Panc1 (cell line): ENCODE measurements around the gene TOM1. TPM values are rescaled to one million over a fixed set of nuclear protein-coding genes. Genes with fewer than 3 reads are reported as not detected.
A peak's percentile ranks its signal among the peaks of the same experiment; 100 is the strongest.

ENCODE experiments used
- ATAC-seq: fragments of 200-7000 bp; cut with Tn5 transposase; 2 replicates; pipeline ENCODE4 v1.9.1; 2020; ENCODE audit warnings: mild to moderate bottlenecking, moderate library complexity
- Bru-seq: library from RNA; stranded (reverse); fragments of 400-500 nt; gene quantifications from one replicate; lab custom pipeline; 2021; lab: Mats Ljungman, UMichigan
- BruChase-seq, 2 experiments: library from RNA; stranded (reverse); fragments of 400-500 nt; gene quantifications; one replicate each; lab custom pipeline; 2021; lab: Mats Ljungman, UMichigan
- BruUV-seq: library from RNA; stranded (reverse); fragments of 400-500 nt; replicated peaks from 2 replicates; lab custom pipeline; 2021; lab: Mats Ljungman, UMichigan
- CTCF ChIA-PET: fragments of 300-600 bp; sonication (Branson Sonifier 250); formaldehyde crosslinking; loops from one replicate; lab custom pipeline; 2022; ENCODE audit warnings: antibody characterized with exemption; lab: Charles Lee
- POLR2A ChIA-PET: fragments of 300-600 bp; sonication (Branson Sonifier 250); formaldehyde crosslinking; loops from one replicate; lab custom pipeline; 2022; ENCODE audit warnings: antibody characterized with exemption; lab: Charles Lee
- DNase-seq: peaks from one replicate; pipeline ENCODE4 v3.0.0-alpha.2; 2010; ENCODE audit warnings: low read depth, low spot score
- H3K27ac ChIP-seq: 2 replicates; pipeline ENCODE4 v1.5.1; 2011; ENCODE audit warnings: mild to moderate bottlenecking, low read length, inconsistent platforms
- H3K27me3 ChIP-seq: fragments of 200-500 bp; sonication (Bioruptor generic); 2 replicates; pipeline ENCODE4 v1.6.0; 2014; ENCODE audit warnings: low read length, inconsistent platforms; ENCODE audit not compliant: control insufficient read depth, insufficient read depth
- H3K36me3 ChIP-seq: fragments of 200-500 bp; sonication (Bioruptor generic); 2 replicates; pipeline ENCODE4 v1.5.1; 2014; ENCODE audit warnings: inconsistent platforms, mild to moderate bottlenecking, low read length, moderate library complexity; ENCODE audit not compliant: control insufficient read depth, insufficient read depth
- H3K4me1 ChIP-seq: 2 replicates; pipeline ENCODE4 v1.5.1; 2011; ENCODE audit warnings: inconsistent platforms, mild to moderate bottlenecking, low read length, moderate library complexity; ENCODE audit not compliant: control insufficient read depth, insufficient read depth
- H3K4me3 ChIP-seq, 2 experiments: 2 replicates each; pipeline ENCODE4 v1.5.1; 2011 to 2012; ENCODE audit warnings: low read depth in 2 of 2, low read length in 2 of 2, mild to moderate bottlenecking in 2 of 2, inconsistent platforms in 1 of 2, moderate library complexity in 1 of 2
- H3K9me3 ChIP-seq: fragments of 200-500 bp; sonication (Bioruptor generic); 2 replicates; pipeline ENCODE4 v1.5.1; 2014; ENCODE audit warnings: low read depth, mild to moderate bottlenecking, inconsistent platforms, low read length, moderate library complexity; ENCODE audit not compliant: control insufficient read depth, insufficient read depth
- POLR2AphosphoS5 ChIP-seq: IDR thresholded peaks from 2 replicates; pipeline ENCODE4 v1.6.1; 2012; ENCODE audit warnings: mild to moderate bottlenecking, low read depth, low read length, moderate library complexity
- SIN3A ChIP-seq: IDR thresholded peaks from 2 replicates; pipeline ENCODE4 v1.6.1; 2012; ENCODE audit warnings: low read depth, mild to moderate bottlenecking, low read length, moderate library complexity, borderline replicate concordance; ENCODE audit not compliant: insufficient read depth
- TCF7L2 ChIP-seq: IDR thresholded peaks from 2 replicates; pipeline ENCODE4 v1.6.1; 2011; ENCODE audit warnings: mild to moderate bottlenecking, low read depth, low read length, inconsistent platforms
- in situ Hi-C: cut with HindIII; loops from 2 replicates; pipeline ENCODE4 v1.10.0; 2016; ENCODE audit warnings: low sequenced_read_pairs, low pct_unique_long_range_greater_than_20kb
- intact Hi-C: fragments of 100-400 bp; cut with micrococcal nuclease; formaldehyde crosslinking; loops from one replicate; pipeline ENCODE4 v1.10.0; 2022; ENCODE audit not compliant: unreplicated experiment
- long read RNA-seq: library from polyadenylated mRNA; unstranded; transcript quantifications from one replicate; pipeline ENCODE4 v2.0.0, GENCODE V29; 2021; ENCODE audit not compliant: unreplicated experiment
- polyA plus RNA-seq: library from polyadenylated mRNA; unstranded; fragments of >200 nt; gene quantifications from one replicate; pipeline ENCODE4 v1.2.1, GENCODE V29; 2012; ENCODE audit warnings: missing spikeins; ENCODE audit not compliant: insufficient read length
- total RNA-seq: library from RNA; stranded (reverse); gene quantifications from one replicate; pipeline ENCODE4 v1.2.1, GENCODE V29; 2021; ENCODE audit not compliant: unreplicated experiment
- TF ChIP-seq, protein P1 (sequence below): fragments of 450-650 bp; IDR thresholded peaks from 2 replicates; pipeline ENCODE4 v1.5.1; 2017; ENCODE audit warnings: mild to moderate bottlenecking
- TF ChIP-seq, protein P2 (sequence below), 2 experiments: IDR thresholded peaks; 2 replicates each; pipeline ENCODE4 v1.6.1; 2011 to 2012; ENCODE audit warnings: low read depth in 2 of 2, control low read depth in 1 of 2, low read length in 1 of 2, mild to moderate bottlenecking in 1 of 2, moderate library complexity in 1 of 2; ENCODE audit not compliant: insufficient read depth in 1 of 2

Gene TOM1
- total RNA-seq (32.7 TPM), Bru-seq, nascent RNA (percentile 63 among the genes with signal in this experiment), BruChase-seq, experiment 1, labeled RNA remaining after a 2-hour chase (percentile 56 among the genes with signal in this experiment), BruChase-seq, experiment 2, labeled RNA remaining after a 6-hour chase (percentile 61 among the genes with signal in this experiment)
- 42.5 TPM for polyA plus RNA-seq
- long read RNA-seq, transcript TOM1-204 (15 exons, 2,390 nt) = minor isoform, 9 of 78 reads
- long read RNA-seq, transcript TOM1-210 (15 exons, 2,389 nt) = major isoform, 39 of 78 reads
- long read RNA-seq, partial matches to known transcripts = 8 of 78 reads
- long read RNA-seq, other reads (novel, unspliced or antisense) = 20 of 78 reads

DNA sequence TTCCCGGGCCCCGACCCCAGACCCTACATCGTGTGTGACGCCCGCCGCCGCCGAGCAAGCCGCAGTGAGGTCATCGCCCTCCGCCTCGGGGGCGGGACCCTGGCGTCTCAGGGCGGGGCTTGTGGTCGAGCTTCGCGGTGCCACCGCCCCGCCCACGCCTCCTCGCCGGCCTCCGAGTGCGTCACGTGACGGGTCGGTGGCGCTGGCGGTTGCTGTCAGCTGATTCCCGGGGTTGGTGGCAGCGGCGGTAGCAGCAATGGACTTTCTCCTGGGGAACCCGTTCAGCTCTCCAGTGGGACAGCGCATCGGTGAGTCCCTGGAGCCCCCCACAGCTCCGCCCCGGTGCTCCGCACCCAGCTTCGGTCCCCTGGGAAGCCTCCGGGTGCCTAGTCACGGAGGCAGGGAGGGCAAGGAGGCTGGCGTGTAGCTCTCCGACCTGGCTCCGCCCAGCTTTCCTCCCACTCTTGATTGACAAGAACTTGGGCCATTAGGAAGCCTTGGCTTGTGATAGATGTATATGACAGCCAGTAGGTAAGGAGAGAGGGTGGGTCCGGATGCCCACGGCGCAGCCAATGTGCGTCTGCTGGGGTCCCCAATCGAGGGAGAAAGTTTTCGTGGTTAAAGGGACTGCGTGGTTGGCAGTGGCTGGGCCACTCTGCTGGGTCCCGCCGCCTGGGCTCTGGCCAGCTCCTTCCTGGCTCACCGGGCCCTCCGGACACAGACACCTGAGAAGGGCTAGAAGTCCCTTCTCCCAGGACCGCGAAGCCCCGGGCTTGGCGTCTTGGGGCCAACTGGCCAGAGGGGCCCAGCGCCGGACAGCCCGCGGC, at the start of gene TOM1:
TOM1 (plus strand) TSS at position 222 of the 827 bp plus-strand sequence; CDS start at position 257, 35 bp downstream.
- no peaks in the 10 kb centered on the region for H3K9me3 ChIP-seq
- CTCF ChIA-PET = interaction anchor here (0.5 kb wide), 1 partner anchor 96 kb away, joined by 6 read pairs; no protein-coding TSS in a partner anchor
- POLR2A ChIA-PET = no interaction called here
- intact Hi-C loops (no loop called here), in situ Hi-C loops (no loop called here)
- no peaks in the 10 kb centered on the region for H3K27me3 ChIP-seq
- H3K4me3 ChIP-seq = peak within 1 kb of the TSS; percentile 79 to 84
- DNase-seq (peak; percentile 80), ATAC-seq (peak; percentile 96)
- BruUV-seq = no TSS peak
- H3K27ac ChIP-seq = peak within 1 kb of the TSS; percentile 83
- H3K36me3 ChIP-seq = 0 out of 2 replicates have a peak, but pooled peaks cover 2% of the 10 kb centered on the region
- H3K4me1 ChIP-seq = peaks cover 9% of the 10 kb centered on the region
- TF ChIP-seq TCF7L2 (no peak), POLR2AphosphoS5 (peak; percentile 71), SIN3A (peak; percentile 74)
- TF ChIP-seq, protein P1, sequence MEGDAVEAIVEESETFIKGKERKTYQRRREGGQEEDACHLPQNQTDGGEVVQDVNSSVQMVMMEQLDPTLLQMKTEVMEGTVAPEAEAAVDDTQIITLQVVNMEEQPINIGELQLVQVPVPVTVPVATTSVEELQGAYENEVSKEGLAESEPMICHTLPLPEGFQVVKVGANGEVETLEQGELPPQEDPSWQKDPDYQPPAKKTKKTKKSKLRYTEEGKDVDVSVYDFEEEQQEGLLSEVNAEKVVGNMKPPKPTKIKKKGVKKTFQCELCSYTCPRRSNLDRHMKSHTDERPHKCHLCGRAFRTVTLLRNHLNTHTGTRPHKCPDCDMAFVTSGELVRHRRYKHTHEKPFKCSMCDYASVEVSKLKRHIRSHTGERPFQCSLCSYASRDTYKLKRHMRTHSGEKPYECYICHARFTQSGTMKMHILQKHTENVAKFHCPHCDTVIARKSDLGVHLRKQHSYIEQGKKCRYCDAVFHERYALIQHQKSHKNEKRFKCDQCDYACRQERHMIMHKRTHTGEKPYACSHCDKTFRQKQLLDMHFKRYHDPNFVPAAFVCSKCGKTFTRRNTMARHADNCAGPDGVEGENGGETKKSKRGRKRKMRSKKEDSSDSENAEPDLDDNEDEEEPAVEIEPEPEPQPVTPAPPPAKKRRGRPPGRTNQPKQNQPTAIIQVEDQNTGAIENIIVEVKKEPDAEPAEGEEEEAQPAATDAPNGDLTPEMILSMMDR = no peak
- TF ChIP-seq, protein P2, sequence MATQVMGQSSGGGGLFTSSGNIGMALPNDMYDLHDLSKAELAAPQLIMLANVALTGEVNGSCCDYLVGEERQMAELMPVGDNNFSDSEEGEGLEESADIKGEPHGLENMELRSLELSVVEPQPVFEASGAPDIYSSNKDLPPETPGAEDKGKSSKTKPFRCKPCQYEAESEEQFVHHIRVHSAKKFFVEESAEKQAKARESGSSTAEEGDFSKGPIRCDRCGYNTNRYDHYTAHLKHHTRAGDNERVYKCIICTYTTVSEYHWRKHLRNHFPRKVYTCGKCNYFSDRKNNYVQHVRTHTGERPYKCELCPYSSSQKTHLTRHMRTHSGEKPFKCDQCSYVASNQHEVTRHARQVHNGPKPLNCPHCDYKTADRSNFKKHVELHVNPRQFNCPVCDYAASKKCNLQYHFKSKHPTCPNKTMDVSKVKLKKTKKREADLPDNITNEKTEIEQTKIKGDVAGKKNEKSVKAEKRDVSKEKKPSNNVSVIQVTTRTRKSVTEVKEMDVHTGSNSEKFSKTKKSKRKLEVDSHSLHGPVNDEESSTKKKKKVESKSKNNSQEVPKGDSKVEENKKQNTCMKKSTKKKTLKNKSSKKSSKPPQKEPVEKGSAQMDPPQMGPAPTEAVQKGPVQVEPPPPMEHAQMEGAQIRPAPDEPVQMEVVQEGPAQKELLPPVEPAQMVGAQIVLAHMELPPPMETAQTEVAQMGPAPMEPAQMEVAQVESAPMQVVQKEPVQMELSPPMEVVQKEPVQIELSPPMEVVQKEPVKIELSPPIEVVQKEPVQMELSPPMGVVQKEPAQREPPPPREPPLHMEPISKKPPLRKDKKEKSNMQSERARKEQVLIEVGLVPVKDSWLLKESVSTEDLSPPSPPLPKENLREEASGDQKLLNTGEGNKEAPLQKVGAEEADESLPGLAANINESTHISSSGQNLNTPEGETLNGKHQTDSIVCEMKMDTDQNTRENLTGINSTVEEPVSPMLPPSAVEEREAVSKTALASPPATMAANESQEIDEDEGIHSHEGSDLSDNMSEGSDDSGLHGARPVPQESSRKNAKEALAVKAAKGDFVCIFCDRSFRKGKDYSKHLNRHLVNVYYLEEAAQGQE (IDR thresholded peaks at IDR 0.05; ENCODE audit: insufficient read depth in 1 of 2, low read depth in 2 of 2, low read length in 1 of 2) = no peak

DNA sequence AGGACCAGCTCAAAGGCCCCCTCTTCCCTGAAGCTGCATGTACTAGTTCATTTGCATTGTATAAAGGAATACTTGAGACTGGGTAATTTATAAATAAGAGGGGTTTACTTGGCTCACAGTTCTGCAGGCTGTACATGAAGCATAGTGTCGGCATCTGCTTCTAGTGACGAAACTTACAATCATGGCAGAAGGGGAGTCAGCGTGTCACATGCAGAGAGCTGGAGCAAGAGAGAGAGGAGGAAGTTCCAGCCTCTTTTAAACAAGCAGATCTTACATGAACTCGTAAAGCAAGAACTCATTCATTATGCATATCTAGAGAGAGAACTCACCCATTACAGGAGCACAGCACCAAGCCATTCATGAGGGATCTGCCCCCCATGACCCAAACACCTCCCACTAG, 49.5 kb upstream of the TOM1 start:
- Histone ChIP-seq H3K27me3 (no peaks in the 10 kb centered on the region), H3K4me3 (no peak overlapping the region), H3K27ac (no peak overlapping the region), H3K4me1 (no peaks in the 10 kb centered on the region), H3K36me3 (no peaks in the 10 kb centered on the region), H3K9me3 (no peaks in the 10 kb centered on the region)
- no peak for ATAC-seq
- DNase-seq = no peak
- in situ Hi-C loops (no loop called here), intact Hi-C loops (no loop called here)
- CTCF ChIA-PET = no interaction called here
- BruUV-seq = no TSS peak
- POLR2A ChIA-PET = no interaction called here
- no peak for TF ChIP-seq SIN3A
